Pancreas (tissue), 10 donors: ENCODE results near the gene BAG3. TPM values are rescaled to one million over a fixed set of nuclear protein-coding genes. Genes with fewer than 3 reads are reported as not detected.

Experiments used
- ATAC-seq, 4 donors: fragments of 200-7000 bp; cut with Tn5 transposase; one replicate each; pipeline versions ENCODE4 v1.8.0 to v1.9.1; 2020; ENCODE audit warnings: mild to moderate bottlenecking in 4 of 4, moderate library complexity in 4 of 4
- DNase-seq, 6 donors: peaks; one replicate each; pipeline ENCODE4 v3.0.0-alpha.2; 2020
- FAIRE-seq: peaks from 2 replicates; lab custom pipeline; 2012; peaks lifted over from hg19 to GRCh38; lab: Jason Lieb, UNC
- H3K27ac ChIP-seq, 4 donors: fragments of 200-600 bp; sonication (generic); 1 replicate in 3 of 4; 2 replicates in 1 of 4; pipeline versions ENCODE4 v1.5.0 to v1.8.0; 2020
- H3K27me3 ChIP-seq, 4 donors: fragments of 200-600 bp; one replicate each; pipeline ENCODE4 v1.8.0; 2021
- H3K36me3 ChIP-seq, 3 donors: fragments of 200-600 bp; sonication (generic) in 1 of 3; one replicate each; pipeline versions ENCODE4 v1.5.0 to v1.8.0; 2020 to 2021
- H3K4me1 ChIP-seq, 3 donors: fragments of 200-600 bp; one replicate each; pipeline ENCODE4 v1.8.0; 2021
- H3K4me3 ChIP-seq, 4 donors: fragments of 200-600 bp; sonication (generic) in 2 of 4; one replicate each; pipeline versions ENCODE4 v1.5.0 to v1.8.0; 2020 to 2021
- H3K9me3 ChIP-seq, 4 donors: fragments of 200-600 bp; one replicate each; pipeline ENCODE4 v1.8.0; 2021
- CTCF ChIP-seq, 4 donors: fragments of 200-600 bp; sonication (generic) in 3 of 4; IDR thresholded peaks; one replicate each; pipeline versions ENCODE4 v1.5.0 to v1.8.0; 2021; ENCODE audit warnings: antibody characterized with exemption in 4 of 4
- WGBS, 2 donors: extraction: QIAGEN DNeasy Blood & Tissue Kit; methylation state at CpG; one replicate each; pipeline ENCODE4 v1.1.7; 2013; 5-methylcytosine and 5-hydroxymethylcytosine counted together
- intact Hi-C, 3 donors: fragments of 100-400 bp; cut with DNase I; formaldehyde crosslinking; loops; one replicate each; pipeline versions ENCODE4 v1.11.1 to v1.14.2; 2022
- polyA plus RNA-seq, 2 donors: library from polyadenylated mRNA; stranded (reverse); fragments of 200-250 nt; gene quantifications; one replicate each; pipeline ENCODE4 v1.2.3, GENCODE V29; 2013
- total RNA-seq, 6 donors: library from RNA; stranded (reverse); fragmentation: NEBNext Ultra II Directional in 4 of 6; extraction: Animal tissue kit (Norgen Biotek cat#: 25700) in 4 of 6; gene quantifications; one replicate each; pipeline versions ENCODE4 v1.2.1 to v1.2.4, GENCODE V29; 2021 to 2023
- donor health status: healthy with polysubstance abuse.
- donor health status: DM: no; HTN: no; CAD: no; lungs with moderate emphysema.
- donor health status: DM: no; HTN: no; CAD: no.
- donor health status: control.
- donor health status: control.
- donor health status: Bipolar disorder and iron deficiency.
- donor health status: DM: yes; HTN: yes; CAD: no.
- donor health status: DM: no; HTN: no; CAD: no.
- donor health status: DM: no; HTN: no; CAD: no.
- donor health status: DM: yes; HTN: yes; CAD: no.

The BAG3 gene
- total and polyA plus RNA-seq, 8 donors = 6.4 to 16.8 (median 8.8) TPM

DNA sequence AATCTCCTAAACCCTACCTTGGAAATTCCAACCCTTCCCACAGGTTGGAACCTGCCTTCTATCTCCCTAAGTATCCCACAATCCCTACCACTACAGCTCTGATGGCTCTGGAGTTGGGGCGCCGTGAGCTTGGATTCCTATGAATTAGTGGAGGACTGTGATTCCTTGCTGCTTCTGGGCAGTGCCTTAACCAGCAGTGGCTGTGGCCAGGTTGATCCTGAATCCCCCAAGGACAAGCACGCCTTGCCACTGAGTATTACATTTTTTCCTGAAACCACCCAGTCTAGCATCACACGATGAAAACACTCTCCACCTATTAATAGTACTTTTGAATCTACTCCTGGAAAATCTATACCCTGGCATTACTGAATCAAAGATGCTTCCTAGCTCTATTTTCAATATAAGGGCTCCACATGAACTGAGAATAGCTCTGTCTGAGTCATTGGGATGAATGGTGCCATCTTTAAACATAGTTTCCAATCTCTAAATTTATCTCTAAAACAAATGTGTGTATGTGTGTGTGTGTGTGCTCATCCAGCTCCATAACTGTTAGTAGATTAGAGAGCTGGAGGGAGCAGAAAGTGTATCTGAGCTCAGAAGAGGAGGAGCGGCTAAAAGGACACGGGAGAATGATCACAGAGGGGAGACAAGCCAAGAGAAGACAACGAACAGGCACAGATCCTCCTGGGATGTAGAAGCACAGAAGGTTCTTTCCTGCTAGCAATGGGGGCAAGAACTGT lies 62.7 kb downstream of the BAG3 start:
- FAIRE-seq = no peak
- no peaks in the 10 kb centered on the region for H3K9me3 ChIP-seq
- 70 to 77% methylated on average over 7 of the region's 7 CpGs for WGBS, 2 donors
- H3K4me1 ChIP-seq = no peaks in the 10 kb centered on the region
- no peak for TF ChIP-seq CTCF (IDR thresholded peaks at IDR 0.05)
- no peaks in the 10 kb centered on the region for H3K27me3 ChIP-seq
- no peak for ATAC-seq
- no peak overlapping the region for H3K4me3 ChIP-seq
- intact Hi-C loops = no loop called here
- no peaks in the 10 kb centered on the region for H3K36me3 ChIP-seq
- no peak for DNase-seq
- H3K27ac ChIP-seq = no peak overlapping the region

GRCh38 chr10:119714484-119714816 lies 63.3 kb downstream of the BAG3 start:
- no peak for TF ChIP-seq CTCF (IDR thresholded peaks at IDR 0.05)
- H3K4me3 ChIP-seq = no peak overlapping the region
- FAIRE-seq (no peak), ATAC-seq (no peak), DNase-seq (no peak)
- H3K36me3 ChIP-seq = no peaks in the 10 kb centered on the region
- intact Hi-C loops = no loop called here
- 51 to 63% methylated on average over 2 of the region's 2 CpGs for WGBS, 2 donors
- no peaks in the 10 kb centered on the region for H3K27me3 ChIP-seq
- no peak overlapping the region for H3K27ac ChIP-seq
- H3K4me1 ChIP-seq = no peaks in the 10 kb centered on the region
- H3K9me3 ChIP-seq = no peaks in the 10 kb centered on the region

- no peak for DNase-seq
- Histone ChIP-seq H3K9me3 (no peaks in the 10 kb centered on the region), H3K4me1 (no peaks in the 10 kb centered on the region), H3K4me3 (no peak overlapping the region), H3K27me3 (no peaks in the 10 kb centered on the region), H3K36me3 (no peaks in the 10 kb centered on the region), H3K27ac (no peak overlapping the region)
- intact Hi-C loops = no loop called here
- WGBS, 2 donors = 75 to 77% methylated on average over 8 of the region's 8 CpGs
- no peak for FAIRE-seq
- TF ChIP-seq CTCF (IDR thresholded peaks at IDR 0.05) = no peak
- ATAC-seq = no peak
These were observed 64.7 kb downstream of the BAG3 start for GRCh38 chr10:119715628-119716505.

GRCh38 chr10:119723161-119723560 lies 72.0 kb downstream of the BAG3 start:
- no peak for TF ChIP-seq CTCF (IDR thresholded peaks at IDR 0.05)
- Histone ChIP-seq H3K36me3 (no peaks in the 10 kb centered on the region), H3K4me1 (peaks cover 0 to 6% (median 3%) of the 10 kb centered on the region in 3 donors), H3K27me3 (no peaks in the 10 kb centered on the region), H3K27ac (no peak overlapping the region), H3K4me3 (no peak overlapping the region), H3K9me3 (no peaks in the 10 kb centered on the region)
- intact Hi-C loops = no loop called here
- 60 to 75% methylated on average over 2 of the region's 2 CpGs for WGBS, 2 donors
- no peak for ATAC-seq
- DNase-seq = no peak
- no peak for FAIRE-seq
